GM12874 (cell line): ENCODE data around the gene DGKK.

Experiments
- TF ChIP-seq, protein P1 (sequence below): IDR thresholded peaks from 2 replicates; pipeline ENCODE4 v1.5.1; 2011; ENCODE audit warnings: low read depth, mild to moderate bottlenecking, control low read depth, low read length, moderate library complexity; ENCODE audit not compliant: insufficient read depth

DGKK gene

DNA sequence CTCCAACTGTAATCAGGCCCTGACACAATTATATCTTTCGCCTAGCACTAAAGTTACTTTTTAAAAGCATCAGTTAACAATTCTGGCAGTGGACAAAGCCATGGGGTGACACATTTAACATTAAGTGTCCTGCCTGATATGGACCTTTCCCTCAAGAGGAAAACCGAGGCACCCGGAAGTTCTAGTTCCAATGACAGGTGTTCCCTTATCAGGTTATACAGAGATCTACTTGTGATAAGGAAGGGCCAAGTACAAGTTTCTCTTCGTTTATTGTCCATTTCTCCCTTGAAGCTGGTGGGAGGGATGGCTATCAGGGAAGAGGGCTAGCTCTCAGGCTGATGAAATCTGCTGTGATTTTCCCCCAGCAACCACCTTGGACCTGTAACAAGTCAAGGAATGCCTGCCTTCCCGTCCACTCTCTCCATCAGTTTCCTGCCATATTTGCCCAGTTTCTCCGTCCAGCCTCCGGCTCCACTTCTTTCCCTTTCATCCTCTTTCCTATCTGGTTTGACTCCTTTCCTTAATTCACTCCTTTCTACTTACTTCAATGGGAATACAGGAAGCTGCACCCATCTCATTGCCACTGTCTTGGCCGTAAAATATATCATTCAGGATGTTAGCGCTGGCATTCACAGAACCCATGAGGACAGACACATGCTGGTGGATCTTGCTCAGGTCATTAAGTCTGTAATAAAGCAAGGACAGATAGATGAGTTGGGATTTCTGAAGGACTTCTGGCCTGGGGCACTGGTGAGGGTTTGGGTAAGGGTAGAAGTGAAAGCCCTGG lies 95.0 kb downstream of the DGKK start:
- TF ChIP-seq, protein P1, sequence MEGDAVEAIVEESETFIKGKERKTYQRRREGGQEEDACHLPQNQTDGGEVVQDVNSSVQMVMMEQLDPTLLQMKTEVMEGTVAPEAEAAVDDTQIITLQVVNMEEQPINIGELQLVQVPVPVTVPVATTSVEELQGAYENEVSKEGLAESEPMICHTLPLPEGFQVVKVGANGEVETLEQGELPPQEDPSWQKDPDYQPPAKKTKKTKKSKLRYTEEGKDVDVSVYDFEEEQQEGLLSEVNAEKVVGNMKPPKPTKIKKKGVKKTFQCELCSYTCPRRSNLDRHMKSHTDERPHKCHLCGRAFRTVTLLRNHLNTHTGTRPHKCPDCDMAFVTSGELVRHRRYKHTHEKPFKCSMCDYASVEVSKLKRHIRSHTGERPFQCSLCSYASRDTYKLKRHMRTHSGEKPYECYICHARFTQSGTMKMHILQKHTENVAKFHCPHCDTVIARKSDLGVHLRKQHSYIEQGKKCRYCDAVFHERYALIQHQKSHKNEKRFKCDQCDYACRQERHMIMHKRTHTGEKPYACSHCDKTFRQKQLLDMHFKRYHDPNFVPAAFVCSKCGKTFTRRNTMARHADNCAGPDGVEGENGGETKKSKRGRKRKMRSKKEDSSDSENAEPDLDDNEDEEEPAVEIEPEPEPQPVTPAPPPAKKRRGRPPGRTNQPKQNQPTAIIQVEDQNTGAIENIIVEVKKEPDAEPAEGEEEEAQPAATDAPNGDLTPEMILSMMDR: no peak

DNA sequence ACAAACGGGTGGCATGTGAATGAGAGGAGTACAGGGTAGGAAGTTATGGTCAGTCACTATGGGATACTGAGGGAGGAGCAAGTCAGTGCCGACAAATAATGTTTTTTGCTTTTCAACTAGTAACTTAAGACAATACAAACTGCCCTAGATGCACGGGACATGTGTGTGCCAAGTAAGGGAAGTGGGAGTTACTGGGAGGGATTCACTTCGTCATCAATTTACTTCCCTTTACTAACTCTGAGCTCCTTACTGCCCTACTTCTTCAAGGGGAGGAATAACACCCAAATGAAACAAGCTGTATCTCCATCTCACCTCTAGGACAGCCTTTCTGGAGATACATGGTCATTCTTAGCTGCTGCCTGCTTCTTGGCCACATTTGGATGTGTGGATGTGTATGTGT lies 97.7 kb downstream of the DGKK start:
- TF ChIP-seq, protein P1: no peak

DNA sequence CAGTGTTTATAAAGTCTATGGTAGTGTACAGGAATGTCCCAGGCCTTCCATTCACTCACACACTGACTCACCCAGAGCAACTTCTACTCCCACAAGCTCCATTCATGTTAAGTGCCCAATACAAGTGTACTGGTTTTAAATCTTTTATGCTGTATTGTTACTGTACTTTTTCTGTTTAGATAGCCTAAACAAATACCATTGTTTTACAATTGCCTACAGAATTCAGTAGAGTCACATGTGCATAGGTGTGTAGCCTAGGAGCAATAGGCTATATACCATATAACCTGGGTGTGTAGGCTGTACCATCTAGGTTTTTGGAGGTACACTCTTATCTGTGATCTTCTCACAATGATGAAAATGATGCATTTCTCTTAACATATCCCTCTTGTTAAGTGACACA lies 126.7 kb downstream of the DGKK start:
- TF ChIP-seq, protein P1: no peak

DNA sequence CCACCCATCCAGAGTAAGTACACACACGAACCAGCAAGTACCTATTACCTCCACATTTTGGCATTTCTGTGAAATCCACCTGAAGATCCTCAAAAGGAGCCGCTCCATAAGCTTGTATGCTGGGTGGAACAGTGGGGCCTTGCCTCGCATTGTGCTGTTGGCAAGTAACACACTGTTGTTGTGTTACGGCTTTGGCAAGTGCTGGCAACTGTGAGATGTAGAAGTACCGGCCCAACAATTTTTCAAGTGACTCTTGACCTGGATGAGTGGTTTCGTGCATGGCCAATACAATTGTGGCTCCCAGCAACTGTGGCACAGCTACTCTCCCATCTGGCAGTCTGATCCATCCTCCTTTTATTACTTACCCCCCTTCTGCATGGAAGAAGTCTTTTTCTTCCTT lies 137.3 kb downstream of the DGKK start:
- TF ChIP-seq, protein P1: no peak

DNA sequence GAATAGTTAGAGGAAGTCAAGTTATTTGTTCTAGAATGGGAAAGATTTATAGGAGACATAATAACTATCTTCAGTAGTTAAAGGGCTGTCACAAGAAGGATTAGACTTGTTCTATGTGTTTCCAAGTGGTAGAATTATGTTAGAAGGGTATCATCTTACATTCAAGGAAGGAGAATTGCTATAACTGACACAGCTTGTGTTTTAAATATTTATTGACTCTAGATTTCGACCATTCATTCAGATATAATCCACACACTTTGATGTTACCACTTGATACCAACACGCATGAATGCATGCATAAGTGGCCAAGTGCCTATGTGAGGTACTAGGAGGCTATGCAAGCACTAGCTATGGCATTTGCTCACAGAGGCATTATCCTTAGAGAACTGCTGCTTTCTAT lies 143.4 kb downstream of the DGKK start:
- TF ChIP-seq, protein P1: no peak
